BJ (cell line): ENCODE measurements around the gene GSTO2. TPM values are rescaled to one million over a fixed set of nuclear protein-coding genes. Genes with fewer than 3 reads are reported as not detected.

Experiments used
- CTCF ChIA-PET: fragments of 350-600 bp; formaldehyde crosslinking; extraction: SDS; loops from one replicate; lab custom pipeline; 2021; ENCODE audit warnings: antibody characterized with exemption, inconsistent platforms; lab: Yijun Ruan, JAX
- POLR2A ChIA-PET: fragments of 300-600 bp; sonication (Branson Sonifier 250); formaldehyde crosslinking; extraction: SDS; loops from one replicate; lab custom pipeline; 2021; ENCODE audit warnings: antibody characterized with exemption; lab: Charles Lee
- DNase-seq: peaks from one replicate; pipeline ENCODE4 v3.0.0-alpha.2; 2011; ENCODE audit warnings: low read depth
- H3K27me3 ChIP-seq: 2 replicates; pipeline ENCODE4 v1.6.0; 2011; ENCODE audit warnings: low read length; ENCODE audit not compliant: control insufficient read depth, insufficient read depth
- H3K36me3 ChIP-seq: 2 replicates; pipeline ENCODE4 v1.5.1; 2011; ENCODE audit warnings: low read length; ENCODE audit not compliant: control insufficient read depth, insufficient read depth
- H3K4me3 ChIP-seq: 2 replicates; pipeline ENCODE4 v1.5.1; 2011; ENCODE audit warnings: low read depth, mild to moderate bottlenecking, control low read depth, low read length
- CTCF ChIP-seq: IDR thresholded peaks from 2 replicates; pipeline ENCODE4 v1.5.1; 2011; ENCODE audit warnings: low read depth, mild to moderate bottlenecking, control low read depth, inconsistent platforms, low read length, moderate library complexity; ENCODE audit not compliant: insufficient read depth
- polyA plus RNA-seq: library from polyadenylated mRNA; depleted of rRNA; stranded (reverse); fragments of >200 nt; gene quantifications from 2 replicates; pipeline ENCODE4 v1.2.3, GENCODE V29; 2011

The GSTO2 gene
- polyA plus RNA-seq, 1 experiment = 4.9 TPM

GRCh38 chr10:104330168-104331110 is 61.5 kb downstream of the GSTO2 start:
- no peaks in the 10 kb centered on the region for H3K27me3 ChIP-seq
- ChIA-PET POLR2A (interaction anchor here (0.5 kb wide), 1 partner anchor 37 kb away, joined by 19 read pairs; no protein-coding TSS in a partner anchor), CTCF (interaction anchor here (0.8 to 4.0 kb wide), 9 partner anchors 9 to 56 kb away, joined by 3 to 26 read pairs (median 4); no protein-coding TSS in a partner anchor)
- peak; percentile 95 for DNase-seq
- H3K36me3 ChIP-seq = peaks cover 6% of the 10 kb centered on the region; the same call in 1 of the 2 replicates
- no peak for TF ChIP-seq CTCF
- no peak overlapping the region for H3K4me3 ChIP-seq

GRCh38 chr10:104331208-104331838 is 62.3 kb downstream of the GSTO2 start:
- no peak overlapping the region for H3K4me3 ChIP-seq
- peaks cover 7% of the 10 kb centered on the region; the same call in 1 of the 2 replicates for H3K36me3 ChIP-seq
- ChIA-PET CTCF (interaction anchor here (1.3 to 4.0 kb wide), 2 partner anchors 9 to 40 kb away, joined by 6 to 26 read pairs; no protein-coding TSS in a partner anchor), POLR2A (no interaction called here)
- H3K27me3 ChIP-seq = no peaks in the 10 kb centered on the region
- no peak for TF ChIP-seq CTCF
- DNase-seq = no peak

- ChIA-PET CTCF (interaction anchor here (4.0 kb wide), 1 partner anchor 41 kb away, joined by 26 read pairs; no protein-coding TSS in a partner anchor), POLR2A (no interaction called here)
- no peak for TF ChIP-seq CTCF
- peaks cover 7% of the 10 kb centered on the region; the same call in 1 of the 2 replicates for H3K36me3 ChIP-seq
- no peak overlapping the region for H3K4me3 ChIP-seq
- H3K27me3 ChIP-seq = no peaks in the 10 kb centered on the region
- no peak for DNase-seq
Measured at GRCh38 chr10:104332243-104333031, 63.5 kb downstream of the GSTO2 start.

DNA sequence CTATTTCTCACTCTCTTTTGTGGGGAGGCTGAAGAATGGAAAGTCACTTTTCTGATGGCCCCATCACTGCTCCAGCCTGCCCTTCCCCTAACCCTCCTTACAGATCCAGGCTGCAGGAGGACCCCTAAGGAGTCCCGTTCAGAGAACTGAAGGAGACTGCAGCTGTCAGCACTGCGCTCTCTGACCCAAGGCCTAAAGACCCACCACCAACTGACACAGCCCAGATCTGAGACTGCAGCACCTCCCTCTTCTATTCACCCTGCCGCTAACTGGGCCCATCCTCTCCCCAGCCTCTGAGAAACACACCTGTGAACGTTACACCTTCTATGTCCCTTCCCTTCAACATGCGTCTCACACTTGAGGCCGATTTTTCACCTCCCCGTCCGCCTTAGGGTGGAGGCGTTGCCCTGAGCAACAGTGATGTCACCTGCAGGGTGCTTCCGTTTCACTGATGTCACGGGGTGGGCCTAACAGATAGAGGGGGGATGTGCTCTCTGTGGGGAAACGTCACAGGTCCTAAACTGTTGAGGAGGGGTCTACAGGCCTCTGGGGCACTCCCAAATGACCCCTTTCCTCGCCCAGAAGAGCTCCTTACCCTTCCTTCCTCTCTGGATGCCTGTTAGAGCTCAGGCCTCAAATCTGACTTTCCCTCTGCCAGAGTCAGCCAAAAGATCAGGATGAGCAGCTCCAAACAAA is 64.2 kb downstream of the GSTO2 start:
- Histone ChIP-seq H3K4me3 (no peak overlapping the region), H3K36me3 (peaks cover 7% of the 10 kb centered on the region; the same call in 1 of the 2 replicates), H3K27me3 (no peaks in the 10 kb centered on the region)
- no peak for TF ChIP-seq CTCF
- ChIA-PET POLR2A (no interaction called here), CTCF (interaction anchor here (2.0 to 2.7 kb wide), 2 partner anchors 18 to 28 kb away, joined by 5 to 11 read pairs; no protein-coding TSS in a partner anchor)
- DNase-seq = no peak
